Lower leg skin (tissue), 4 donors: ENCODE measurements around the gene BST2. TPM values are rescaled to one million over a fixed set of nuclear protein-coding genes. Genes with fewer than 3 reads are reported as not detected.
A peak's percentile ranks its signal among the peaks of the same experiment; 100 is the strongest.

Experiments used
- DNase-seq, 2 donors: peaks; one replicate each; pipeline ENCODE4 v3.0.0-alpha.2; 2019; ENCODE audit warnings: low spot score in 2 of 2
- H3K4me3 ChIP-seq: fragments of 200-600 bp; sonication (generic); 2 replicates; pipeline ENCODE4 v1.5.1; 2017; ENCODE audit warnings: mild to moderate bottlenecking, low read depth; ENCODE audit not compliant: poor library complexity, severe bottlenecking
- POLR2A ChIP-seq, 2 donors: fragments of 450-650 bp; IDR thresholded peaks; one replicate each; pipeline ENCODE4 v1.6.1; 2016 to 2017; ENCODE audit warnings: antibody characterized with exemption in 2 of 2, mild to moderate bottlenecking in 1 of 2, moderate library complexity in 1 of 2
- WGBS, 2 donors: methylation state at CpG; one replicate each; pipeline ENCODE4 v1.1.5; 2018; 5-methylcytosine and 5-hydroxymethylcytosine counted together
- intact Hi-C: fragments of 100-400 bp; cut with DNase I; formaldehyde crosslinking; loops from one replicate; pipeline ENCODE4 v1.15.0; 2023; ENCODE audit warnings: low total_unique reads
- total RNA-seq, 4 donors: library from RNA; depleted of rRNA; stranded (reverse); fragments of >200 nt; gene quantifications; one replicate each; pipeline ENCODE4 v1.1.0, GENCODE V29; 2016
- TF ChIP-seq, protein P1 (sequence below), 3 donors: fragments of 450-650 bp; IDR thresholded peaks; one replicate each; pipeline ENCODE4 v1.5.1; 2016; ENCODE audit warnings: antibody characterized with exemption in 3 of 3, mild to moderate bottlenecking in 3 of 3, moderate library complexity in 2 of 3

Gene BST2
- total RNA-seq, 4 donors from 2014 or later: 9.4 to 15.9 (median 12.5) TPM

DNA sequence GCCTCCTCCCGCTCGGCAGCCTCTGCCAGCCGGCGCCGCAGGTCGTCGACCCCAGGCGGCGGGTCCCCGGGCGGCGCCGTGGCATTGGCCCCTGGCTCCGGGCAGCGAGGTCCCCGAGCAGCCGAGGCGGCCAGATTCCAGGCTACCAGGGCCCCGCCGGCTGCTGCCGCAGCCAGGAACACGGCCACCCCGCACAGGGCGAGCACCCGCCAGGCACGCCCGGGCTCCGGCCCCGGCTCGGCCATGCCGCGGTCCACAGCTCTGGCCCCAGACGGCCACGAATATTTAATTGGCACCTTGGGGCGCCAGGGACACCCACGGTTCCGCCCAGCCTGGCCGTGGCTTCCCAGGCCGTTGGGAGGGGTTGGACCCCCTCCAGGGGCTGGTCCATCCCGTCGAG lies 11.5 kb downstream of the BST2 start, which contains the start of gene CCDC194:
CCDC194 (minus strand) TSS at position 283 of the 400 bp plus-strand sequence; CDS start at position 245, 38 bp downstream.
- no peak within 1 kb of the TSS for H3K4me3 ChIP-seq
- WGBS, 2 donors: 23 to 43% methylated on average over 3 to 22 of the region's 41 CpGs
- TF ChIP-seq, protein P1, sequence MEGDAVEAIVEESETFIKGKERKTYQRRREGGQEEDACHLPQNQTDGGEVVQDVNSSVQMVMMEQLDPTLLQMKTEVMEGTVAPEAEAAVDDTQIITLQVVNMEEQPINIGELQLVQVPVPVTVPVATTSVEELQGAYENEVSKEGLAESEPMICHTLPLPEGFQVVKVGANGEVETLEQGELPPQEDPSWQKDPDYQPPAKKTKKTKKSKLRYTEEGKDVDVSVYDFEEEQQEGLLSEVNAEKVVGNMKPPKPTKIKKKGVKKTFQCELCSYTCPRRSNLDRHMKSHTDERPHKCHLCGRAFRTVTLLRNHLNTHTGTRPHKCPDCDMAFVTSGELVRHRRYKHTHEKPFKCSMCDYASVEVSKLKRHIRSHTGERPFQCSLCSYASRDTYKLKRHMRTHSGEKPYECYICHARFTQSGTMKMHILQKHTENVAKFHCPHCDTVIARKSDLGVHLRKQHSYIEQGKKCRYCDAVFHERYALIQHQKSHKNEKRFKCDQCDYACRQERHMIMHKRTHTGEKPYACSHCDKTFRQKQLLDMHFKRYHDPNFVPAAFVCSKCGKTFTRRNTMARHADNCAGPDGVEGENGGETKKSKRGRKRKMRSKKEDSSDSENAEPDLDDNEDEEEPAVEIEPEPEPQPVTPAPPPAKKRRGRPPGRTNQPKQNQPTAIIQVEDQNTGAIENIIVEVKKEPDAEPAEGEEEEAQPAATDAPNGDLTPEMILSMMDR (IDR thresholded peaks at IDR 0.05): no peak
- no peak for TF ChIP-seq POLR2A (IDR thresholded peaks at IDR 0.05)
- intact Hi-C loops: loop anchor here (10.0 kb wide), 1 partner anchor 71 kb away; the partner anchor contains the start of gene NXNL1
- DNase-seq: no peak

- intact Hi-C loops: loop anchor here (10.0 kb wide), 1 partner anchor 72 kb away; the partner anchor contains the start of gene NXNL1
- WGBS, 2 donors: 52 to 60% methylated on average over 2 of the region's 2 CpGs
- TF ChIP-seq, protein P1 (IDR thresholded peaks at IDR 0.05): no peak
- no peak for TF ChIP-seq POLR2A (IDR thresholded peaks at IDR 0.05)
- no peak overlapping the region for H3K4me3 ChIP-seq
- no peak for DNase-seq
Measured at GRCh38 chr19:17393002-17393401, 12.4 kb downstream of the BST2 start.

DNA sequence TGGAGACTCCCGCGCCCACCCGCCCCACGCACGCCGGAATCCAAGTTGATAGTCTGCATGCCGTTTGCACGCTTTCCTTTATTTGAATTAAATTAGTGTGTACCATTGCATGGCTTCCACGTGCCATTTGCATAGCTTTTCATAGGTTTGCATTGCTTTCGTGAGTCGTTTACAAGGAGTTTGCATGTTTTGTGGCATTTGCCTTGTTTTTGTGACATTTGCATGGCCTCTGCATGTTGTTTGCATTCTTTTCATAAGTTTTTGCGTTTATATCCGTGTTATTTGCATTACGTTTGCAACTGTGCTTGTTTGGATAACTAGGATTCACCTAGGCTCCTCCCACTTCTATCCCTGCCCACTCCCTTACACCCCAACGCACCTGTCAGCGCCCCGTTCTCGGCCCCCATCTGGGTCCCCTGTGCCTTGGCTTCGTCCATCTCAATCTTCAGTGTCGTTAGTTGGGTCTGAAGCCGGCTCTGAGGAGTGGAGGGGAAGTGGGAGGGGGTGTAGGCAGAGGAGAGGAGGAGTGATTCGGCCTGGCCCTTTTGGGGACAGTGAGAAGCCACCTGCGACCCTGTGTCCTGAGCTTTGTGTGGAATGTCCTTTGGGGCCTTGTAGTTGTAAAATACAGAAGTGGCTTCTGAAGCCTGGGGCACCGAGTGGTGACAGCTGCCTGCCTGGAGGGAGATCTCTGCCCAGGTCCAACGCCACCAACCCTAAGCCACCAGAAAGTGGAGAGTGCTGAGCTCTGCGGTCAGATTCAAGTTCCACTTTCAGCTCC lies 13.9 kb downstream of the BST2 start:
- TF ChIP-seq, protein P1 (IDR thresholded peaks at IDR 0.05): no peak
- TF ChIP-seq POLR2A (IDR thresholded peaks at IDR 0.05): no peak
- intact Hi-C loops: loop anchor here (10.0 kb wide), 1 partner anchor 73 kb away; the partner anchor contains the start of gene NXNL1
- 9 to 11% methylated on average over 25 to 26 of the region's 26 CpGs for WGBS, 2 donors
- H3K4me3 ChIP-seq: no peak overlapping the region
- no peak for DNase-seq

- 0 to 1% methylated on average over 33 to 49 of the region's 50 CpGs for WGBS, 2 donors
- intact Hi-C loops: loop anchor here (10.0 kb wide), 1 partner anchor 74 kb away; the partner anchor contains the start of gene NXNL1
- peak; percentile 83 to 97 for DNase-seq
- H3K4me3 ChIP-seq: peak overlapping the region; percentile 29
- TF ChIP-seq, protein P1 (IDR thresholded peaks at IDR 0.05): no peak
- no peak for TF ChIP-seq POLR2A (IDR thresholded peaks at IDR 0.05)
Measured at GRCh38 chr19:17390665-17391370, 14.6 kb downstream of the BST2 start.

GRCh38 chr19:17389957-17390664 lies 15.3 kb downstream of the BST2 start:
- no peak for DNase-seq
- intact Hi-C loops: loop anchor here (10.0 kb wide), 2 partner anchors 75 to 95 kb away; partner anchors contain the start of gene NXNL1
- TF ChIP-seq, protein P1 (IDR thresholded peaks at IDR 0.05): no peak
- no peak for TF ChIP-seq POLR2A (IDR thresholded peaks at IDR 0.05)
- 9 to 21% methylated on average over 12 to 36 of the region's 37 CpGs for WGBS, 2 donors
- H3K4me3 ChIP-seq: no peak overlapping the region
